GM12864 (cell line): ENCODE measurements around the gene GRAMD2B.

Source experiments
- DNase-seq: peaks from one replicate; pipeline ENCODE4 v3.0.0-alpha.2; 2011; ENCODE audit warnings: low read depth
- H3K4me3 ChIP-seq: 2 replicates; pipeline ENCODE4 v1.5.1; 2011; ENCODE audit warnings: mild to moderate bottlenecking, low read depth, low read length, control low read depth
- CTCF ChIP-seq: IDR thresholded peaks from 2 replicates; pipeline ENCODE4 v1.5.1; 2011; ENCODE audit warnings: low read depth, mild to moderate bottlenecking, moderate library complexity, low read length, control low read depth, inconsistent platforms; ENCODE audit errors: missing control alignments

GRAMD2B gene

GRCh38 chr5:126484253-126484652 lies 61.0 kb downstream of the GRAMD2B start:
- no peak for TF ChIP-seq CTCF
- DNase-seq = no peak
- no peak overlapping the region for H3K4me3 ChIP-seq

GRCh38 chr5:126486332-126486731 lies 63.1 kb downstream of the GRAMD2B start:
- no peak for DNase-seq
- TF ChIP-seq CTCF = no peak
- H3K4me3 ChIP-seq = no peak overlapping the region

- H3K4me3 ChIP-seq = no peak overlapping the region
- TF ChIP-seq CTCF = no peak
These were observed 64.4 kb downstream of the GRAMD2B start for GRCh38 chr5:126487596-126487995.

GRCh38 chr5:126488443-126489065 lies 65.3 kb downstream of the GRAMD2B start:
- no peak for DNase-seq
- no peak overlapping the region for H3K4me3 ChIP-seq

More at GRCh38 chr5:126487596-126487995, 64.4 kb downstream of the GRAMD2B start:
- DNase-seq = no peak

GRCh38 chr5:126490167-126490940 lies 67.1 kb downstream of the GRAMD2B start:
- DNase-seq = no peak
- H3K4me3 ChIP-seq = no peak overlapping the region
- no peak for TF ChIP-seq CTCF

More at GRCh38 chr5:126488443-126489065, 65.3 kb downstream of the GRAMD2B start:
- no peak for TF ChIP-seq CTCF

- DNase-seq = no peak
- peak; percentile 19 for TF ChIP-seq CTCF
- H3K4me3 ChIP-seq = no peak overlapping the region
These were observed 69.7 kb downstream of the GRAMD2B start for GRCh38 chr5:126492939-126493338.

GRCh38 chr5:126494393-126494792 lies 71.2 kb downstream of the GRAMD2B start:
- TF ChIP-seq CTCF = no peak

More at GRCh38 chr5:126494393-126494792, 71.2 kb downstream of the GRAMD2B start:
- no peak overlapping the region for H3K4me3 ChIP-seq
- no peak for DNase-seq
